PC-3 (cell line): Measurements from ENCODE around the gene ZNF80. TPM values are rescaled to one million over a fixed set of nuclear protein-coding genes. Genes with fewer than 3 reads are reported as not detected.

Source experiments
- ATAC-seq: fragments of 200-7000 bp; cut with Tn5 transposase; 2 replicates; pipeline ENCODE4 v1.9.1; 2020; ENCODE audit warnings: mild to moderate bottlenecking, moderate library complexity
- BruUV-seq: library from RNA; stranded (reverse); fragments of 400-500 nt; replicated peaks from 2 replicates; lab custom pipeline; 2021; lab: Mats Ljungman, UMichigan
- CTCF ChIA-PET: fragments of 300-600 bp; sonication (Branson Sonifier 250); formaldehyde crosslinking; loops from one replicate; lab custom pipeline; 2022; ENCODE audit warnings: antibody characterized with exemption; lab: Charles Lee
- POLR2A ChIA-PET: fragments of 300-600 bp; sonication (Branson Sonifier 250); formaldehyde crosslinking; loops from one replicate; lab custom pipeline; 2022; ENCODE audit warnings: antibody characterized with exemption; ENCODE audit not compliant: unreplicated experiment; lab: Charles Lee
- DNase-seq: peaks from one replicate; pipeline ENCODE4 v3.0.0-alpha.2; 2015
- H2AFZ ChIP-seq: fragments of 300-600 bp; sonication (generic); 2 replicates; pipeline ENCODE4 v1.6.0; 2016; ENCODE audit warnings: antibody characterized with exemption, low read length
- H3F3A ChIP-seq: fragments of 300-600 bp; sonication (generic); one replicate; pipeline ENCODE4 v1.6.0; 2017; ENCODE audit warnings: antibody characterized with exemption, low read length, control low read depth, mild to moderate bottlenecking; ENCODE audit not compliant: unreplicated experiment
- H3K27ac ChIP-seq: fragments of 300-600 bp; sonication (generic); 2 replicates; pipeline ENCODE4 v1.5.1; 2016; ENCODE audit warnings: mild to moderate bottlenecking, low read length
- H3K27me3 ChIP-seq: fragments of 300-600 bp; sonication (generic); 2 replicates; pipeline ENCODE4 v1.6.1; 2016; ENCODE audit warnings: low read length, mixed read lengths
- H3K36me3 ChIP-seq: fragments of 300-600 bp; sonication (generic); 2 replicates; pipeline ENCODE4 v1.6.1; 2016; ENCODE audit warnings: low read depth, mixed run types, low read length, mixed read lengths
- H3K4me1 ChIP-seq: fragments of 300-600 bp; sonication (generic); 2 replicates; pipeline ENCODE4 v1.5.1; 2016; ENCODE audit warnings: low read length; ENCODE audit not compliant: insufficient read depth
- H3K4me2 ChIP-seq: fragments of 300-600 bp; sonication (generic); 2 replicates; pipeline ENCODE4 v1.6.0; 2016; ENCODE audit warnings: low read length
- H3K4me3 ChIP-seq: fragments of 300-600 bp; sonication (generic); 2 replicates; pipeline ENCODE4 v1.5.1; 2016; ENCODE audit warnings: mild to moderate bottlenecking, low read length, mixed read lengths
- H3K79me2 ChIP-seq: fragments of 300-600 bp; sonication (generic); 2 replicates; pipeline ENCODE4 v1.6.1; 2017; ENCODE audit warnings: low read length, mixed read lengths
- H3K9ac ChIP-seq: fragments of 300-600 bp; sonication (generic); 2 replicates; pipeline ENCODE4 v1.6.0; 2016; ENCODE audit warnings: mild to moderate bottlenecking, low read length
- H3K9me2 ChIP-seq: fragments of 300-600 bp; sonication (generic); replicated peaks from 2 replicates; pipeline ENCODE4 v1.6.1; 2016; ENCODE audit warnings: mixed run types, low read length, mixed read lengths
- H3K9me3 ChIP-seq: fragments of 300-600 bp; sonication (generic); 2 replicates; pipeline ENCODE4 v1.6.1; 2016; ENCODE audit warnings: low read length, mixed read lengths
- H4K20me1 ChIP-seq: fragments of 300-600 bp; sonication (generic); 2 replicates; pipeline ENCODE4 v1.6.1; 2016; ENCODE audit warnings: low read length, mixed read lengths
- CTCF ChIP-seq: fragments of 300-600 bp; sonication (generic); conservative IDR thresholded peaks from 2 replicates; pipeline ENCODE4 v1.5.1; 2017; ENCODE audit warnings: antibody characterized with exemption, low read depth, mild to moderate bottlenecking, low read length
- EZH2 ChIP-seq: fragments of 300-600 bp; sonication (generic); IDR thresholded peaks from one replicate; pipeline ENCODE4 v1.6.1; 2017; ENCODE audit warnings: antibody characterized with exemption, mild to moderate bottlenecking, low read length; ENCODE audit not compliant: unreplicated experiment
- EZH2phosphoT487 ChIP-seq: fragments of 300-600 bp; sonication (generic); IDR thresholded peaks from 2 replicates; pipeline ENCODE4 v1.6.1; 2018; ENCODE audit warnings: mild to moderate bottlenecking, antibody characterized with exemption, low read length, borderline replicate concordance
- intact Hi-C: fragments of 100-400 bp; cut with micrococcal nuclease; formaldehyde crosslinking; loops from 2 replicates; pipeline ENCODE4 v1.9.0; 2023
- total RNA-seq: library from RNA; depleted of rRNA; stranded (reverse); fragments of >200 nt; gene quantifications from 2 replicates; pipeline ENCODE4 v1.2.3, GENCODE V29; 2014

The ZNF80 gene
- total RNA-seq, 1 experiment from 2014 or later = not detected

GRCh38 chr3:114227076-114227475, 10.3 kb downstream of the ZNF80 start:
- Histone ChIP-seq H3K9me2 (no peaks in the 10 kb centered on the region), H3K4me1 (no peaks in the 10 kb centered on the region), H3K27me3 (no peaks in the 10 kb centered on the region; the same call in 1 of the 2 replicates), H3F3A (no peaks in the 10 kb centered on the region), H3K9ac (no peak overlapping the region), H3K4me2 (no peak overlapping the region), H3K4me3 (no peak overlapping the region), H3K36me3 (no peaks in the 10 kb centered on the region), H3K79me2 (no peaks in the 10 kb centered on the region), H3K9me3 (peaks cover 7% of the 10 kb centered on the region), H2AFZ (no peak overlapping the region), H3K27ac (no peak overlapping the region), H4K20me1 (no peaks in the 10 kb centered on the region)
- intact Hi-C loops = no loop called here
- ATAC-seq (no peak), DNase-seq (no peak)
- BruUV-seq = no TSS peak
- TF ChIP-seq EZH2 (no peak), CTCF (no peak), EZH2phosphoT487 (no peak)
- POLR2A ChIA-PET = no interaction called here
- CTCF ChIA-PET = no interaction called here

- H2AFZ ChIP-seq = no peak overlapping the region
- CTCF ChIA-PET = no interaction called here
- DNase-seq (no peak), ATAC-seq (no peak)
- no peak overlapping the region for H3K9ac ChIP-seq
- POLR2A ChIA-PET = no interaction called here
- H4K20me1 ChIP-seq = no peaks in the 10 kb centered on the region
- no peak for TF ChIP-seq EZH2phosphoT487
- no peak for TF ChIP-seq EZH2
- no peak for TF ChIP-seq CTCF
- H3K9me2 ChIP-seq = no peaks in the 10 kb centered on the region
- BruUV-seq = no TSS peak
- H3F3A ChIP-seq = no peaks in the 10 kb centered on the region
- H3K9me3 ChIP-seq = peaks cover 7% of the 10 kb centered on the region
- intact Hi-C loops = no loop called here
- no peak overlapping the region for H3K4me3 ChIP-seq
- no peaks in the 10 kb centered on the region for H3K36me3 ChIP-seq
- no peaks in the 10 kb centered on the region for H3K4me1 ChIP-seq
- no peak overlapping the region for H3K4me2 ChIP-seq
- no peaks in the 10 kb centered on the region for H3K79me2 ChIP-seq
- H3K27me3 ChIP-seq = no peaks in the 10 kb centered on the region; the same call in 1 of the 2 replicates
- no peak overlapping the region for H3K27ac ChIP-seq
These were observed 11.1 kb downstream of the ZNF80 start for GRCh38 chr3:114226313-114226712.

- no peak overlapping the region for H2AFZ ChIP-seq
- no peaks in the 10 kb centered on the region for H3F3A ChIP-seq
- ATAC-seq (no peak), DNase-seq (no peak)
- no peak overlapping the region for H3K27ac ChIP-seq
- intact Hi-C loops = no loop called here
- no TSS peak for BruUV-seq
- H3K9ac ChIP-seq = no peak overlapping the region
- peaks cover 7% of the 10 kb centered on the region for H3K9me3 ChIP-seq
- no peak for TF ChIP-seq CTCF
- no peak for TF ChIP-seq EZH2phosphoT487
- TF ChIP-seq EZH2 = no peak
- H3K79me2 ChIP-seq = no peaks in the 10 kb centered on the region
- POLR2A ChIA-PET = no interaction called here
- no peak overlapping the region for H3K4me2 ChIP-seq
- H3K27me3 ChIP-seq = peaks cover 17% of the 10 kb centered on the region; the same call in 1 of the 2 replicates
- no peaks in the 10 kb centered on the region for H4K20me1 ChIP-seq
- H3K36me3 ChIP-seq = no peaks in the 10 kb centered on the region
- CTCF ChIA-PET = no interaction called here
- H3K4me3 ChIP-seq = no peak overlapping the region
- no peaks in the 10 kb centered on the region for H3K4me1 ChIP-seq
- H3K9me2 ChIP-seq = no peaks in the 10 kb centered on the region
These were observed 14.2 kb downstream of the ZNF80 start for GRCh38 chr3:114223143-114223542.
